IPS DF 4.7 (cell line): ENCODE data around the gene PROCR.
"Not testable (repeated sequence)": the region's sequence is repeated elsewhere in the genome, so short reads cannot be mapped to it uniquely, and the experiment has no call there.

ENCODE experiments used
- DNase-seq: peaks from one replicate; pipeline ENCODE4 v3.0.0-alpha.2; 2013; ENCODE audit warnings: low spot score; ENCODE audit errors: extremely low read depth

Gene PROCR

DNA sequence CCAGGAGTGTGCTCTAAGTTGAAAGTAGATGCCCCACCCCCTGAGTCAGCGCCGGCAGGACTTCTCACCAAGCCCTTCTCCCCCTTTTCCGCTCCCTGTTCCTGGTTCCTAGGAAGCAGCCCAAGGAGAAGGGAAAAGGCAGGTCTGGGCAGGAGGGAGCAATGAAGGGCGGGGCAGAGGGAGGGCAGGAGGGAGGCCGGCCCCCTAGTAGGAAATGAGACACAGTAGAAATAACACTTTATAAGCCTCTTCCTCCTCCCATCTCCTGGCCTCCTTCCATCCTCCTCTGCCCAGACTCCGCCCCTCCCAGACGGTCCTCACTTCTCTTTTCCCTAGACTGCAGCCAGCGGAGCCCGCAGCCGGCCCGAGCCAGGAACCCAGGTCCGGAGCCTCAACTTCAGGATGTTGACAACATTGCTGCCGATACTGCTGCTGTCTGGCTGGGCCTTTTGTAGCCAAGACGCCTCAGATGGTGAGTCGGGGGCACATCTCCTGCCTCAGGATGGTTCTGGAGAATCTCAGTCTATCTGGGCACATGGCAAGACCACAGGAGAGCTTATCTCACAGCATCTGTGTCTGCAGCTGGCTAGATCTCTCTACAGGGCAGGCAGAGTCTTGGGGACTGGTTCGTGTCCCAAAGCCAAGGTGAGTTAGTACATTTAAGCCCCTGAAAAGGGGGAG lies at the start of gene PROCR:
TSS of gene PROCR (plus strand) at position 320 of the 681 bp plus-strand sequence. CDS start at position 403, 83 bp downstream.
- peak; percentile 62 for DNase-seq

DNA sequence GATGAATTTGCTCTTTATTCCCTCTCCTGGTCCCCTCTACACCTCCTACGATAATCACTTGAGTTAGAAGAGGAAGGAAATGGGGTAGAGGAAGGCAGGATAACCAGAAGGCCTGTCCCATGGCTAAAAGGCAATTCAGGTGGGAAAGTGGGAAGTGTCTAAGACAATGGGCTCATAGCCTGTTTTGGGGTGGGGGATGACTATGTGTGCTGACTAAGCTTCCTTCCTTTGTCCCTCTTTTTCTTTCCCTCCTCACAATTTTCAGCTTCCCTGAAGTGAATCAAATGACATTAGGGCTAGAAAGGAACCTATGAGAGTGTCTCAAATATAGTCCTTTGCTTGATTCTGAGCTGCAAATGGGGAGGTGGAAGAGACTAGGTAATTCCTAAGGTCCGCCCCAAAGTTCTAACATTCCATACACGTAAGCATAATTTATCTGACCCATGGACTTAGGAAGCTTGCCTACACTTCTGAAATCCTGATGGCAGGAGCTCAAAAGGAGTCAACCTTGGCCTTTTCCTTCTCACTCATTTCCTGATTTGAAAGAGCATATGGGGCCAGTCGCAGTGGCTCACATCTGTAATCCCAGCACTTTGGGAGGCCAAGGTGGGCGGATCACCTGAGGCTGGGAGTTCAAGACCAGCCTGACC lies 49.0 kb upstream of the PROCR start:
- DNase-seq = no peak

DNA sequence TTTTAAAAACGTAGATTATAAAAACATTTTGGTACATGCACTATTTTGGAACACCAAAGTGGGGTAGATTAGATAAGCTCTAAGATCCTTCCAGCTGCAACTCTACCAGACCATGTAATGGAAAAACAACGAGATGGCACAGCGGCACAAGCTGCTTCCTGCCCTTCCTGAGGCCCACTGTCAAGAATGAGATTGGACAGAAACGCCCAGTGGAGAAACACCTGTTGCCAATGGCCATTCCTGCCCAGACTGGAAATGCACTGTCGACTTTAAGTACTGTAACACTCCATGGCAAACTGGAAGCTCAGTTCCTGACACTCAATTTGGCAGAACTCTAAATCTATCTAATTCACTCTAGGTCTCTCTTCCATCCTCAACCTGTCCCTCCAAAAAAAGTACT lies 46.1 kb upstream of the PROCR start:
- no peak for DNase-seq

DNA sequence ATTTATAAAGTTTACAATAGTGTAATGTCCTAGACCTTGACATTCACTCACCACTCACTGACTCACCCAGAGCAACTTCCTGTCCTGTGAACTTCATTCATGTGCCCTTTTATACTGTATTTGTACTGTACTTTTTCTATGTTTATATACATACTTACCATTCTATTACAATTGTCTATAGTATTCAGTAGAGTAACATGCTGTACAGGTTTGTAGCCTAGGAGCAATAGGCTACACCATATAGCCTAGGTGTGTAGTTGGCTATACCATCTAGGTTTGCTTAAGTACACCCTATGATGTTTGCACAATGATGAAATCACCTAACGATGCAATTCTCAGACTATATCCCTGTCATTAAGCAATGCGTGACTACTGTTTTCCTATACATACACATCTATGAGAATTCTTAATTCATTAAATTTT lies 42.2 kb upstream of the PROCR start:
- DNase-seq = no peak

DNA sequence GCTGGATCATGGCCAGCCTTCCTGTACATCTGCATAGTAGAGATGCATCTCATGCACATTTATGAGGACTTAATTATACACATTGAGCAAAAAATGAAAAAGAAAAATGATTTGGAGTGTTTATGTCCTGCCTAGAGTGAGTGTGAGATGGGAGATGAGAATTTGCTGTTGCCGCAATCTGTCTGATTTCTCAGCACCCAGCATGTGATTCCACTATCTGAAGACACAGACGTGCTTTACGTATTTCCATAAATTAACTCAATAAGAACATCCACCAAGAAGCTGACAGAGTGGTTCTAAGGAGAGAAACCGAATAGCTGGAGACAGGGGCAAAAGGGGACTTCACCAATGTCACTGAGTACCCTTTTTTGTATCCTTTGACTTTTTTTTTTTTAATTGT lies 39.9 kb upstream of the PROCR start:
- DNase-seq = no peak

DNA sequence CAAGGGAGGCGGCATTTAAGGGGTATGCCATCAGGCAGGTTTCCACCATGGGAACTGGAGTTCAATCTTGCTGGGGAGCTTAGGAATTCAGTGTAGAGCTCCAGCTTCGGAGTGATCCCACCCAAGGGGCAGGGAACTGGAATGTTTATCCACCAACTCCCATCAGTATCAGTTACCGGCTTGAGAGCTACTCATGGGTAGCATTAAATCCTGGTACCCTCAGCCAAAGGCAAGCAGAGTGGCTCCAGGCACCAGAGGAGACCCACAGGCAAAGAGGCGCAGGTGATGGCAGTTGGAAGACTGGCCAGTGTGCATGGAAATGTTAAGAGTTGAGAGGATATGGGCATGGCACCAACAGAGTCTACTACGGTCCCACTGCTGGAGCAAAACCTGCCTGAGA lies 38.8 kb upstream of the PROCR start:
- DNase-seq = no peak

DNA sequence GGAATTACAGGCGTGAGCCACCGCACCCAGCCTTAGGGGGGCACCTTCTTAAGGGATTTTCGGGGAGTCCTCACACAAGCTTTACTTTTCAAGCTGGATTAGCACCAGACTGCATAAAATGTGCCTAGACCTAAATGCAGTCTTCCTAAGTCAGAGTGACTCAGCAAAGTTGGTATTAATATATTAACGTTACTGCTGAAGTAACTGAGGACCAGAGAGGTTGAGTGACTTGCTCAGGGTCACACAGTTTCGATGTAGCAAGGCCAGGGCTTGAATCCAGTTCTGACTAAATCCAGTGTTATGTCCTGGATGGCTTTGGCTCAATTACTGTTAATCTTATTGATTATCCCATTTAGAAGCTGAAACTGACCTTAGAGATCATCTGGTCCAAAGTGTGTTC lies 38.1 kb upstream of the PROCR start:
- no peak for DNase-seq

DNA sequence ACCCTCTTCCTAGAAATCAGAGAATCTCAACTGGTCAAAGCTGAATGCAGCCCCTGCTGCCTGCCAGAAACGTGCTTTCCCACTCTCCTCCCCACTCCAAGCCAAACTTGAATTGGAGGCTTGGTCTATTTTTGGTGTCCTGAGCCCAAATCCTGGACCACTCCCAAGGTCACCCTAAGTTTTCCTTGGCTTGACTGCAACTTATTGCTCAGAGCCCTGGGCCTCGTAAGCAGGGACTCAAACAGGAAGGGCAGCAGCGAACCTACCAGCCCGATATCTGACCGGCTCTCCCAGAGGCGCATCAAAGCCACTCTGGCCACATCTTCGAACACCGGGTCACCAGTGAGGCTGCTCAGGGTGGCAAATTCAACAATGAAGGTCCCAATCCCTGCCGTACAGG lies 37.4 kb upstream of the PROCR start:
- DNase-seq = no peak

DNA sequence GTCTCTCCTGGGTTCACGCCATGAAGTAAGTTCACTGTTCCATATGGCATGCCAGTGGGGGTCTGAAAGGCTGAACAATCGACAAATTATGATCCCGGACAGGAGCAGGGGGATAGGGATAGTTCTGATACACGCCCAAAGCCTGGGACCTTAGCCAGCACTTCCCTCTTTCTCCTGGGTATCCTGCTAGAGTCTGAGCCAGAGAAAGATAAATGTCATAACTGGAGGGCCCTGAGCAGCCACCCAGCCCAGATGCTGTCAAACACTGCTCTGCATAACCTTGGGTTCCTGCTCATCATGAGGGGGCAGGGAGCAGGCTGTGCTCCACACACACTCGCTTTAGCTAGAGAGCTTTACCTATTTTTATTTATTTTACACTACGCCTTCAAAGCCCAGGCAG lies 37.0 kb upstream of the PROCR start:
- DNase-seq = no peak

DNA sequence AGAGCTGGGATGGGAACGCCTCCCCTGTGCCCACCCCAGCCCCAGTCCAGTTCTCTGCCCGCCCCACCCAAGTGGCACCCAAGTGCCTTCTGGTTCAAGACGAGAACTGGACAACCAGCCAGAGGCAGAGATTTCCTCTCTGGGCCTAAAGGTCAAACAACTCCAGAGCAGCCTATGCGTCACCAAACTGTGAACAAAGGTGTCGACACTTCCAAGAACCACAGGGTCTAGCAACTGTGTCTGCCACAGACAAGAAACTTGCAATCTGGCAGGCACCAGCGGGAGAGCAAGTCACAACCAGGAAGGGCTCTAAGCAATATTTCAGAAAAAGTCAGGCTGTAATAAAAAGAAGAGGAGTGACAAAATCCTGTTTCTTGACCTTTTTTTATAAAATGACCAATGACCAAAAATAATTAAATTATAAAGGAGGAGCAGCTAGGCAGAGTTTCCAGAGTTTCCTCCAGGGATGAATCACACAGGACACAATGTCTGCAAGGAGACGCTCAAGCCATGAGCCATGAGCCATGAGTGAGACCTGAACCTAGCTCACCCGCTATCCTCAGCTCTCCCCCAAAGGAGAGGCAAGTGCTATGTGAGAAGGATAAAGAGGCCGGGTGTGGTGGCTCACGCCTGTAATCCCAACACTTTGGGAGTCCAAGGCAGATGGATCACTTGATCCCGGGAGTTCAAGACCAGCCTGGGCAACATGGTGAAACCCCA lies 35.8 kb upstream of the PROCR start:
- DNase-seq = no peak

DNA sequence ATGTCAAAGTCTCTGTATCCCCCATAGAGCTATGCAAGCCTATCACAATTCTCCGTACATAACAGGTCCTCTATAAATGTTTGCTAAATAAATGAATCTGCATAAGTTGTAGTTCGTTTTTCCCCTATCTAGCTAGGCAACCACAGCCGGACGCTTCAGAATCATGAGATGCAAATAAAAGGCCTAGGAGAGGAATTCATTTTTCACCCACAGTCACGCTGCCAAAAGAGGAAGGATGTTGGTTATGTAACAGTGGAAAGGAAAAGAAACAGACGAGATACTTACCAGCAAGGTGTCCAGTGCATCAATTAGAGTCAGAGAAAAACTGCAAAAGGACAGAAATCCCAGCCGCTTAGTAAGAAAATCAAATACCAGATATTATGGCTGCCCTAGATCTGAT lies 27.2 kb upstream of the PROCR start:
- DNase-seq = no peak

DNA sequence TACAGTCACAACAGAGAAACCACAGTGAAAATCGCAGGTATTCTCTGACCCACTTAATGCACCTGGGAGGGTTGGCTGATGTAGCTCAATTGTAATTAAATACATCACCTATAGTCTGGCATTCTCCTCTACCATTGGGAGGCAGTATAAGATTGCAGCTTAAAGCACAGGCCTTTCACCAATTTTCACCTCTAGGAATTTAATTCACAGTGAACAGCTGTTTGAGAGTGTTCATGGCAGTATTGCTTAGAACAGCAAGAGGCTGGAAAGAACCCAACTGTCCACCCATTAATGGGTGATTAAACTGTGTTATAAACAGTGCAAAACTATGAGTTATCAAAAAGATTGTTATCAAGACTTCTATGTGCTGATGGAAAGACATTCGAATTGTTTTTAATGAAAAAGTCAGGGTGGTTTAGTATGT lies 26.7 kb upstream of the PROCR start:
- no peak for DNase-seq

DNA sequence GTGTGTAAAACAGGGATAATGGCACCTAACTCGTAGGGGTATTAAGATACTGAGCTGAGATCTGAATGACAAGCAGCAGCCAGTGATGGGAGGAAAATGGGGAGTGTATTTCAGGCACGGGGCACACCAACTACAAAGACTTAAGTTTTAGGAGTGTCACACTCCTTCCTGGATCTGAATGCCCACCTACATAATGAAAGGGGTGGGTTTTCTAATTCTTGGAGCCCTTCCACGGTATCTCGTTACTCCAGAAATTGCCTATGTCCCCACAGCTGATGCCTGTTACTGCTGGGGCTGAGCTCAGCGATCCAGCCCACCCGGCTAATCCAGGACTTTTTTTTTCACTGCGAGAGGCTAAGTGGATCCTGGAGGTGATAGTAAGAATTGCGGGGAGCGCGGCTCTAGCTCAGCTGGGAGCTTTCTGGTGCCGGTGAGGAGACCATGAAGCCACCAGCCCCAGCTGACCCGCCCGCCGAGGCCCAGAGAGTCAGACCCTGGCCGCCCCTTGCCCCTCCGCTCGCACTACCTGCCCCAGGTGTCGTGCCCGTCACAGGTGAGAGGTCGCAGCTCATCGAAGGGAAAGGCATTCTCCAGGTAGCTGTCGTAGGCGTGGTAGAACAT lies 25.5 kb upstream of the PROCR start:
- DNase-seq = no peak

DNA sequence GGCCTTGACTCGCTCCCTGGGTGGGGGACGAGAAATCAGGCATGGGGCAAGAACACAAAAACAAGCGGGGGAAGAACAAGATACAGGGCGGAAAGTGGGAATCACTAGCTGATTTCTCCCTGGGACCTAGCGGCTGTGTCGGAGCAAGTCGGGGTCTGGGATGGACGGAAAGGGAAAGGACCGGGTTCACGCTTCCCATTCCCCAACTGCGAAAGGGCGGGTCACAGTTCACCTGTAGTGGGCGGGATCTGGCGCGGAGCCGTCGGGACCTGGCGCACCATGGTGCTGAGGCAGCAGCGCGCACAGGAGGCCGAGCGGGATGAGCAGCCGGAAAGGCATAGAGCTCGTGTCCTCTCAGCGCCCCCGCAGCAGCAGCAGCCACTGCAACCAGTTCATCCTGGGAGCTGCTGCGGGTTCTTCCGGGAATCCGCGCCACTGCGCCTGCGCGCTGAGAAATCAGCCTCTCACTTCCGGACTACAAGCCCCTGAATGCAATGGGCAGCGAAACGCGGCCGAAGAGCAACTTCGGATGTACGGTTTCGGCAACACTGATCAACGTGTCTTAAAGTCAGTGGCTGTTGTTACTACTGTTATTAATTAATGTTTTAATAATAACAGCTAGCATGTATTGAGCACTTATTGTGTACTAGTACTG lies 24.8 kb upstream of the PROCR start, which contains the start of gene EDEM2:
TSS of gene EDEM2 (minus strand) at position 417 of the 655 bp plus-strand sequence. CDS start at position 339, 78 bp downstream.
- peak; percentile 85 for DNase-seq

DNA sequence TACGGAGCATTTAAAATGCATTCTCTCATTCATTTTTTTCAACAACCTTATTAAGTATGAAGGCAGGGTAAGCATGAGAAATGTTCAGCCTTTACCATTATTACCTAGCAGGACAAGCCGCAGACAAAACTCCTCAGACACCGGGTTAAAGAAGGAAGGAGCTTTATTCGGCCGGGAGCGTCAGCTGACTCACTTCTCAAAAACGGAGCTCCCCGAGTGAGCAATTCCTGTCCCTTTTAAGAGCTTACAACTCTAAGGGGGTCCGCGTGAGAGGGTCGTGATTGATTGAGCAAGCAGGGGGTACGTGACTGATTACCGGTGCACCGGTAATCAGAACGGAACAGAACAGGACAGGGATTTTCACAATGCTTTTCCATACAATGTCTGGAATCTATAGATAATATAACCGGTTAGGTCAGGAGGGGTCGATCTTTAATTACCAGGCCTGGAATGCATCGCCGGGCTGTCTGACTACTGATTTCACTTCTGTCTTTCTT lies 24.2 kb upstream of the PROCR start:
- DNase-seq = not testable (repeated sequence)

DNA sequence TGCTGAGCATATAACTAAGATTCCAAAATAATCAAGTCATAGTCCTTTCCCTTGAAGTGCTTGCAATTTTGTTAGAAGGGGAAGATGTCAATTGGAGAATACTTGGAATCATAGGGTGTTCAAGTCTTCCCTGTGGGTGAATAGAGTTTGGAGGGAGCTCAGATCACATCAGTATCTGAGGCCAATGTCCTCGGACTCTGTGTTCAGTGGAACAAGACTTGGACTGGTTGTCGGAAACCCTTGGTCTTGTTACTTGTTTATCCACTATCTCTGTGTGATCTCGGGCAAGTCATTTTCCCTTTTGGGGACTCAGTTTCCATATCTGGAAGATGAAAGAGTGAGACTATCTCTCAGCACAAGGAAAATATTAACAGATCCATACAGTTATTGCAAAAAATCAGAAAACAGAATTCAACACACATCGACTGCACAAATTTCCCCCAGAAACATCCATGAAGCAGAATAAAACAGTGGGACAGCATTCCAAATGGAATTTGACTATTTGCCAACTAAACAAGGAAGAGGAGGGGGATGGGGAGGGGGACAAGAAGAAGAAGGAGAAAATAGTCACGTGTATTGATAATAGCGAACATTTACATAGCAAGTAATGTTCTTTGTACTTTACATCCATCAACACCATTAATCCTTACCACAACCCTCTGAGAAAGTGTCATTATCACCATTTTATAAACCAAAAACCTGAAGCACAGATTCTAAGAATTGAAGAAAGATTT lies 20.9 kb upstream of the PROCR start:
- DNase-seq = no peak

DNA sequence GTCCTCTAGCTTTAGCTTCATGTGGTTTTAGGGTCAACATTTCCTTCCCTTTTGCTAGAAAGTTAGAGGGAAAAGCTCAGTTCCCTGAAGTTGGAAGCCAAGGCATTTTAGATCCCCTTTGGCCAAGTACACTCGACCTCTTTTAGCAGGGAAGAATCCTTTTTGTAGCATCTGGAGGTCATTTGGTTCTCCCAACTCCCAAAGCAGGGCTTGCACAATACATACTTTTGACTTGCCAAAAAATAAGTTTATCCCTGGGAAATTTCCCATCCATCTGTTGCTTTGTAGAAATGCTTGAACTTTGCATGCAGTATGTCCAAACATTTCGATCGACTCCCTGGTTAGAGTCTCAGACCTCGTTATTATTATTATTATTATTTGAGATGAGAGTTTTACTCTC lies 20.1 kb upstream of the PROCR start:
- no peak for DNase-seq

DNA sequence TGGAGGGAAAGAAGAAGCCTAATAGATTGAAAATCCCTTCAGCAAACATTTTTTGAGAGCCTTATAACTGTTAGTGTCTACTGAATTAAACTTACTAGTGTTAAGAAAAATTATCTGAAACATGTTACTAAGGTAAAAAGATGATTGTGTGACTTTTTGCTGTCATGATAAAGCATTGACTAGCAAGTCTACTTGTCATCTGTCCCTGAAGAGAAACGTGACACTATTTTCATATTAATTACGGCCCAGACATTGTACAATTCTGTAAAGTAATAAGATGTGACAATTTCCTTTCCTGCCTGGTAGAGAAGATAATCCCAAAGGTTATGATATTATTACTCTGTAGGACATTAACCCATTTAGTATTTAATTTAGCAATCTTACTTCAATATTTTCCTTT lies 15.9 kb upstream of the PROCR start:
- no peak for DNase-seq

DNA sequence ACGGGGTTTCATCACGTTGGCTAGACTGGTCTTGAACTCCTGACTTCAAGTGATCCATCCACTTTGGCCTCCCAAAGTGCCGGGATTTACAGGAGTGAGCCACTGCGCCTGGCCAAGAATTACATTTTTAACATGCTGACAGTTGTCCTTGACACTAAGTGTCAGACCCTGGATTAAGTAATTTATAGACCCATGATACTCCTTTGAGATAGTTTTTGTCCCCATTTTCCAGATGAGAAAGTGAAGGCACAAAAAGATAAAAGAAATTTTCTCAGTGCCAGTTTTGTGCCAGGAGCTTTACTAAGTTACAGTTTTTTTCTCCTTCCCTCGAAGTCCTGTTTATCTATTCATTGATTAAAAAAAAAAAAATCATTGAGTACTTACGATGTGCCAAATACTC lies 14.9 kb upstream of the PROCR start:
- no peak for DNase-seq

DNA sequence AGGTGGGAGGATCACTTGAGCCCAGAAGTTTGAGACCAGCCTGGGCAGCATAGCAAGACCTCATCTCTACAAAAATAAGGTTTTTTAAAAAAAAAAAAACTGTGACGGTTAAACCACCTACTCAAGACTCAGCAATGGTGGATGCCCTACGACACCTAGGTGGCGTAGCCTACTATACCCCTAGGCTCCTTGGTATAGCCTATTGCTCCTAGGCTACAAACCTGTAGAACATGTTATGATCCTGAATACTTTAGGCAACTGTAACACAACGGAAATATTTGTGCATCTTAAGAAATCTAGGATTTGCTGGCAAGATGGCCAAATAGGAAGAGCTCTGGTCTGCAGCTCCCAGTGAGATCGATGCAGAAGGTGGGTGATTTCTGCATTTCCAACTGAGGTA lies 11.5 kb upstream of the PROCR start:
- not testable (repeated sequence) for DNase-seq

DNA sequence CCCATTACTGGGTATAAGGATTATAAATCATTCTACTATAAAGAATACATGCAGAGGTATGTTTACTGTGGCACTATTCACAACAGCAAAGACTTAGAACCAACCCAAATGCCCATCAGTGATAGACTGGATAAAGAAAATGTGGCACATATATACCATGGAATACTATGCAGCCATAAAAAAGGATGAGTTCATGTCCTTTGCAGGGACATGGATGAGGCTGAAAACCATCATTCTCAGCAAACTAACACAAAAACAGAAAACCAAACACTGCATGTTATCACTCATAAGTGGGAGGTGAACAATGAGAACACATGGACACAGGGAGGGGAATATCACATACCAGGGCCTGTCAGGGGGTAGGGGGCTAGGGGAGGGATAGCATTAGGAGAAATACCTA lies 7.3 kb upstream of the PROCR start:
- DNase-seq = not testable (repeated sequence)
